ENCODE results near the gene C9orf50. TPM values are rescaled to one million over a fixed set of nuclear protein-coding genes. Genes with fewer than 3 reads are reported as not detected.

Gene C9orf50, protein sequence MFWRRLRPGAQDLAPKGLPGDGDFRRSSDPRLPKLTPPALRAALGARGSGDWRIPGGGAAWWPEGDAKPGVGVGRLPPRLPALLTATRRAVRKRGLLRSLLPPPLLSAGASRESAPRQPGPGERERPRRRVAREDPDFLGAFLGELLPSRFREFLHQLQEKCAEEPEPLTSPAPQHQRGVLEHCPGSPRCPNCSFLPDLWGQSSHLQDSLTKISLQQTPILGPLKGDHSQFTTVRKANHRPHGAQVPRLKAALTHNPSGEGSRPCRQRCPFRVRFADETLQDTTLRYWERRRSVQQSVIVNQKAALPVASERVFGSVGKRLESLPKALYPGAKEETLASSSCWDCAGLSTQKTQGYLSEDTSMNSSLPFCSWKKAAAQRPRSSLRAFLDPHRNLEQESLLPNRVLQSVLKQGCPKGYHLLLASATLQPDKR
- total RNA-seq, result not detected

DNA sequence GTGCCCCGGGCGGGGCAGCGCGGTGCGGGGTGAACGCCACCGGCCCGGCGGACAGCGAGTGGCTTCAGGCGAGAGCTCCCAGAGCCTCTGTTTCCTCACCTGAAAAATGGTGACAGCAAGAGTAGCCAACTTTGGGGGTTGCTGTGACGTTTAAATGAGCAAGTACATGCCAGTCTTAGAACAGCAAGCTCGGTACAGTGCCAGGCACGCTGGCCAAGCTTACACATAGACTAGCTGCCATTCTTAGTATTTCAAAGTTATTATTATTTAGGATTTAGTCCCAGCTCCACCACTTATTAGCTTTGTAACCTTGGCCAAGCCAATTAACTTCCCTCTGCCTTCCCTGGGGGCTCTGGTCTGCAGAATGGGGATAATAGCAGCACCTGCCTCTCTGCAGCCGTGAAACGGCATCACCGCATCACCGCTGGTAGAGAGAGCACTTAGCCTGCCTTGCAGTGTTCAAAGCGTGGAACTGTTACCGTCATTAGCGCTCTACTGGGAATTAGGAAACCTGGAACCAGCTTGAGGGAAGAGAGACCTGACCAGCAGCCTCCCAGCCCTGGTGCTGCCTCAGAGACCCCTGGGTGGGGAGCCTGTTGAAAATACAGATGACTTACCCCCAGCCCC is at the start of gene C9orf50:
C9orf50 (minus strand) TSS at position 433 of the 627 bp plus-strand sequence. CDS start 527 bp downstream, outside the sequence.

DNA sequence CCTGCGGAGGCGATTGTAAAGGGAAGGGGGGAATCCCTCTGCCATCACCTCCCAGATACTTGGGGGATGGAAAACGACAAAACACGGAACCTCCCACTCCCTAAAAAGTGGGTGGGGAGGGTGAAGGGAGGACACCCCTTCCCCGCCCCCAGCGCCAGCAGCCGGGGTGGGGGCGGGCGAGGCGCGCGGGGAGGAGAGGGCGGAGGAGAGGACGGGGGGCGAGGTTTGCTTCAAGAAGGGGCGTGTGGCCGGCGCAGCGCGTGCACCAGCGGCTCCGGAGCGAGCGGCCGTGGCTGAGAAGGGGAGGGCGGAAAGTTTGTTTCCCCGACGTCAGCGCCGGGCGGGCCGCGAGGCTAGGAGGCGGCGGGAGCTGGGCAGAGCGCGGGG is 44.5 kb upstream of the C9orf50 start, which contains the start of gene PRRX2:
PRRX2 (plus strand) TSS at position 259 of the 387 bp plus-strand sequence. CDS start 221 bp downstream, outside the sequence.

DNA sequence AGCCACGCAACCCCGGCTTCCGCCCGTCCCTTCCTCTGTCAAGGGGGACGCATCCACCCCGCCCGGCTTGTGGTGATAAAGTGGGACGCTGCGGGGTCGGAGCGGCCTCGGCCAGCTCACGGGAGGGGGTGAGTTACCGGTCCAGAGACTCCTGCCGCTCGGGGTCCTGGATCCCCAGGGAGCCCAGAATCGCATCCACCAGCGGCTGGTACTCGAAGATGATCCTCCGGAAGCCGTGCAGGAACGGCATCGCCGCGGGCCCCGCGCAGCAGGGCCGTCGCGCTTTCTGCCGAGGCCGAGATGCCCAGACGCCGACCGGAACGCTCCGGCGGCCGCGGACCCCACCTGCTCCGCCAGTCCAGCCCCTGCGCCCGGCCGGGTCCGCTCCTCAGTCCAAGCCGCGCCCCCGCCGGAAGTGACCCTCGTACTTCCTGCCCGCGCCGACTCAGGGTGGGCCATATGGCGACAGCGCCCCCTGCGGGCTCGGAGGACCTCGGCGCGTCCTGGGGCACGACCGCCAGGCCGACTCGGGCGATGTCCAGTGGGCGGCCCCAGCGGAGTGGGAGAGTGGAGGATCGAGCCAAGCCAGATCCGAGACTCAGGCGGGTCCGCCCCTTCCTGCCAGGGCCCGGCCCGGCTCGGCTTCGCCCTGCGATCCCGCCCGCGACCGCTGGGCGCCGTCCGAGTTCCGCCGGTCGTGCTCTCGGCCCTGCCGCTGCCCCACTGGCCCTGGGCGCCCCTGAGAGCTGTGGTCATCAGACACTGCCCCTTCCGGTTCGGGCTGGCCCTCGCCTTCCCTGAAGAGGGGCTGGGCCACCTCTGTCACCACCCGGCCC is 21.1 kb upstream of the C9orf50 start, which contains the start of gene ASB6:
ASB6 (minus strand) TSS at position 402 of the 836 bp plus-strand sequence; CDS start at position 250, 152 bp downstream.

DNA sequence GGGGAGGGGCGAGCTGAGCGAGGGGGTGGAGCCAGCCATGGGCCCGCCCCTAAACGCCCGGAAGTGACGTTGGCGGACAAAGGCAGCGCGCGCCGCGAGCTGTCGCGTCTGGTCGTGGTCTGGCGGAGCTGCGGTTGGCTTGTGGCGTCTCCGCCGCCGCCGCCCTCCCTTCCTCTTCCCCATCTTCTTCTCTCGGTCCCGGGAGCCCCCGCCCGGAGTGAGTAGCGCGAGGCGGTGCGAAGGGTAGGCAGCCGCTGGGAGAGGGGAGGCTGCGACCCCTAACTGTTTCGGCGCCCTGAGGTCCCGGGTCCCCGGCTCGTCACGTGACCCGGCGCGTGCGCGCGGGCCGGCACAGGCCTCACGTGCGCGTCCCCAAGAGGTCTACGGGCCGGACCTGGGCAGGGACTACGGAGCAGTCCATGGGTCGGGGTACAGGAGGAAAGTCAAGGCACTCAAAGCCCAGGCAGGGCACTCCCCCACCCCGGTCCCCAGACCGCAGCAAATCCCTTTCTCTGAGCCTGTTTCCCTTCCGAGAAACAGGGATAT is 5.3 kb upstream of the C9orf50 start, which contains the start of gene NTMT1:
NTMT1 (plus strand) TSS at position 85 of the 546 bp plus-strand sequence. CDS start 6,541 bp downstream, outside the sequence.

Other genes with a start within 250 kb of the C9orf50 start
- gene NTMT1, start 5.1 kb upstream of the C9orf50 start, total RNA-seq, result 10 to 100 TPM; 30.8 to 35.2 TPM
- 10 to 100 TPM; 21.5 to 22.9 TPM for gene ASB6, start 21.1 kb upstream of the C9orf50 start, total RNA-seq
- not detected for gene PRRX2, start 44.5 kb upstream of the C9orf50 start, total RNA-seq
- not detected for gene PTGES, start 131.9 kb upstream of the C9orf50 start, total RNA-seq
- gene TOR1B, start 182.1 kb upstream of the C9orf50 start, total RNA-seq, result 10 to 100 TPM; 22.8 to 25.1 TPM
- 10 to 100 TPM; 44.3 to 44.5 TPM for gene TOR1A, start 203.0 kb upstream of the C9orf50 start, total RNA-seq
- 10 to 100 TPM; 72.5 to 73.6 TPM for gene C9orf78, start 214.2 kb upstream of the C9orf50 start, total RNA-seq
- gene USP20, start 214.4 kb upstream of the C9orf50 start, total RNA-seq, result 100 to 1,000 TPM; 108 to 109 TPM